OCI-LY1 (cell line): ENCODE measurements around the gene RPL12.

ENCODE experiments used
- H2AFZ ChIP-seq: fragments of 200-600 bp; sonication (generic), shearing (Covaris generic); 2 replicates; pipeline ENCODE4 v1.6.0; 2014; ENCODE audit warnings: antibody characterized with exemption, mild to moderate bottlenecking, low read length
- H3F3A ChIP-seq: fragments of 200-600 bp; sonication (generic), shearing (Covaris generic); 2 replicates; pipeline ENCODE4 v1.6.0; 2014; ENCODE audit warnings: mild to moderate bottlenecking, antibody characterized with exemption, low read length, moderate library complexity; ENCODE audit not compliant: insufficient read depth
- H3K27ac ChIP-seq: fragments of 200-600 bp; sonication (generic); 2 replicates; pipeline ENCODE4 v1.5.1; 2014; ENCODE audit warnings: low read length, mixed run types, mild to moderate bottlenecking, low read depth; ENCODE audit not compliant: poor library complexity, severe bottlenecking
- H3K27me3 ChIP-seq: fragments of 200-600 bp; sonication (generic); 2 replicates; pipeline ENCODE4 v1.6.0; 2014; ENCODE audit warnings: antibody characterized with exemption, mild to moderate bottlenecking, low read length, moderate library complexity; ENCODE audit not compliant: insufficient read depth
- H3K36me3 ChIP-seq: fragments of 200-600 bp; sonication (generic); 2 replicates; pipeline ENCODE4 v1.6.1; 2014; ENCODE audit warnings: mild to moderate bottlenecking, antibody characterized with exemption, low read length, moderate library complexity, mixed read lengths; ENCODE audit not compliant: insufficient read depth
- H3K4me1 ChIP-seq: fragments of 200-600 bp; sonication (generic); 2 replicates; pipeline ENCODE4 v1.5.1; 2014; ENCODE audit warnings: mild to moderate bottlenecking, low read length, moderate library complexity; ENCODE audit not compliant: insufficient read depth, severe bottlenecking
- H3K4me2 ChIP-seq: fragments of 200-600 bp; sonication (generic), shearing (Covaris generic); 2 replicates; pipeline ENCODE4 v1.6.1; 2014; ENCODE audit warnings: low read length
- H3K4me3 ChIP-seq: fragments of 200-600 bp; sonication (generic); 2 replicates; pipeline ENCODE4 v1.5.1; 2014; ENCODE audit warnings: low read length, low read depth, mild to moderate bottlenecking, mixed read lengths; ENCODE audit not compliant: poor library complexity, severe bottlenecking
- H3K79me2 ChIP-seq: fragments of 200-600 bp; shearing (Covaris generic); 2 replicates; pipeline ENCODE4 v1.6.1; 2016; ENCODE audit warnings: mixed run types, low read length, mixed read lengths; ENCODE audit not compliant: insufficient read depth
- H3K9ac ChIP-seq: fragments of 200-600 bp; sonication (generic), shearing (Covaris generic); 2 replicates; pipeline ENCODE4 v1.6.1; 2014; ENCODE audit warnings: mild to moderate bottlenecking, low read length, mixed read lengths
- H3K9me2 ChIP-seq: fragments of 200-600 bp; sonication (generic), shearing (Covaris generic); 2 replicates; pipeline ENCODE4 v1.6.1; 2014; ENCODE audit warnings: low read depth, mild to moderate bottlenecking, low read length, mixed read lengths
- H3K9me3 ChIP-seq: fragments of 200-600 bp; shearing (Covaris generic); 2 replicates; pipeline ENCODE4 v1.6.1; 2014; ENCODE audit warnings: low read length, mixed read lengths
- H4K20me1 ChIP-seq: fragments of 200-600 bp; sonication (generic), shearing (Covaris generic); 2 replicates; pipeline ENCODE4 v1.6.0; 2016; ENCODE audit warnings: mild to moderate bottlenecking, low read length; ENCODE audit not compliant: insufficient read depth
- CTCF ChIP-seq: fragments of 200-600 bp; sonication (generic), shearing (Covaris generic); IDR thresholded peaks from 2 replicates; pipeline ENCODE4 v1.5.1; 2017; ENCODE audit warnings: mild to moderate bottlenecking, antibody characterized with exemption, low read length, moderate library complexity, mixed read lengths
- EZH2 ChIP-seq: fragments of 200-600 bp; sonication (generic), shearing (Covaris generic); IDR thresholded peaks from 2 replicates; pipeline ENCODE4 v1.8.0; 2017; ENCODE audit warnings: borderline replicate concordance, mixed run types, mild to moderate bottlenecking, antibody characterized with exemption, low read length, moderate library complexity, mixed read lengths

RPL12 gene

GRCh38 chr9:127398275-127398647, 52.9 kb downstream of the RPL12 start:
- no peaks in the 10 kb centered on the region for H3K9me2 ChIP-seq
- no peak overlapping the region for H3K27ac ChIP-seq
- peak overlapping the region; percentile 71 for H3K4me3 ChIP-seq
- no peak overlapping the region for H2AFZ ChIP-seq
- TF ChIP-seq CTCF (no peak), EZH2 (no peak)
- peak overlapping the region; percentile 61 for H3K4me2 ChIP-seq
- H3F3A ChIP-seq = no peaks in the 10 kb centered on the region
- H3K9ac ChIP-seq = no peak overlapping the region; the same call in 1 of the 2 replicates
- no peaks in the 10 kb centered on the region for H3K27me3 ChIP-seq
- H3K79me2 ChIP-seq = no peaks in the 10 kb centered on the region
- peaks cover 18% of the 10 kb centered on the region for H3K4me1 ChIP-seq
- H3K36me3 ChIP-seq = no peaks in the 10 kb centered on the region
- no peaks in the 10 kb centered on the region for H3K9me3 ChIP-seq
- H4K20me1 ChIP-seq = no peaks in the 10 kb centered on the region
